ENCODE results near the gene B4GALT3.

The B4GALT3 gene

GRCh38 chr1:161177112-161177935 lies at the start of gene B4GALT3:
TSS of gene B4GALT3 (minus strand) at chr1:161177507. CDS start at chr1:161176060, 1,447 bp downstream.
- in situ Hi-C loops (cut with MboI; ENCODE audit: low sequenced_read_pairs) = no loop called here

GRCh38 chr1:161226759-161227158 lies 49.5 kb upstream of the B4GALT3 start:
- in situ Hi-C loops (cut with MboI; ENCODE audit: low sequenced_read_pairs) = loop anchor here (10.0 kb wide), 1 partner anchor 148 kb away; no protein-coding TSS in a partner anchor

GRCh38 chr1:161226320-161226711 lies 49.0 kb upstream of the B4GALT3 start:
- in situ Hi-C loops (cut with MboI; ENCODE audit: low sequenced_read_pairs) = loop anchor here (10.0 kb wide), 1 partner anchor 148 kb away; no protein-coding TSS in a partner anchor

- in situ Hi-C loops (cut with MboI; ENCODE audit: low sequenced_read_pairs) = loop anchor here (10.0 kb wide), 1 partner anchor 149 kb away; no protein-coding TSS in a partner anchor
Observed at GRCh38 chr1:161225534-161226319, 48.4 kb upstream of the B4GALT3 start, which contains the start of gene TOMM40L. TSS of gene TOMM40L (plus strand) at chr1:161226060. CDS start at chr1:161226490, 430 bp downstream.

- in situ Hi-C loops (cut with MboI; ENCODE audit: low sequenced_read_pairs) = loop anchor here (10.0 kb wide), 1 partner anchor 150 kb away; no protein-coding TSS in a partner anchor
Observed at GRCh38 chr1:161225178-161225533, 47.8 kb upstream of the B4GALT3 start.

GRCh38 chr1:161224695-161225087 lies 47.4 kb upstream of the B4GALT3 start:
- in situ Hi-C loops (cut with MboI; ENCODE audit: low sequenced_read_pairs) = loop anchor here (10.0 to 25.0 kb wide), 2 partner anchors 150 to 513 kb away; partner anchors contain the start of gene DUSP12

GRCh38 chr1:161223805-161224694 lies 46.7 kb upstream of the B4GALT3 start:
- in situ Hi-C loops (cut with MboI; ENCODE audit: low sequenced_read_pairs) = loop anchor here (10.0 to 25.0 kb wide), 2 partner anchors 151 to 513 kb away; partner anchors contain the start of gene DUSP12

- in situ Hi-C loops (cut with MboI; ENCODE audit: low sequenced_read_pairs) = loop anchor here (10.0 to 25.0 kb wide), 2 partner anchors 152 to 515 kb away; partner anchors contain the start of gene DUSP12
Observed at GRCh38 chr1:161222175-161223019, 45.1 kb upstream of the B4GALT3 start.

GRCh38 chr1:161220002-161220401 lies 42.7 kb upstream of the B4GALT3 start:
- in situ Hi-C loops (cut with MboI; ENCODE audit: low sequenced_read_pairs) = loop anchor here (10.0 to 25.0 kb wide), 2 partner anchors 155 to 517 kb away; partner anchors contain the start of gene DUSP12

GRCh38 chr1:161219078-161219892 lies 42.0 kb upstream of the B4GALT3 start:
- in situ Hi-C loops (cut with MboI; ENCODE audit: low sequenced_read_pairs) = loop anchor here (25.0 kb wide), 1 partner anchor 518 kb away; the partner anchor contains the start of gene DUSP12

GRCh38 chr1:161218301-161219077 lies 41.2 kb upstream of the B4GALT3 start:
- in situ Hi-C loops (cut with MboI; ENCODE audit: low sequenced_read_pairs) = loop anchor here (25.0 kb wide), 1 partner anchor 519 kb away; the partner anchor contains the start of gene DUSP12

- in situ Hi-C loops (cut with MboI; ENCODE audit: low sequenced_read_pairs) = loop anchor here (25.0 kb wide), 1 partner anchor 519 kb away; the partner anchor contains the start of gene DUSP12
Observed at GRCh38 chr1:161217831-161218230, 40.5 kb upstream of the B4GALT3 start.

GRCh38 chr1:161216945-161217712 lies 39.8 kb upstream of the B4GALT3 start:
- in situ Hi-C loops (cut with MboI; ENCODE audit: low sequenced_read_pairs) = loop anchor here (25.0 kb wide), 1 partner anchor 520 kb away; the partner anchor contains the start of gene DUSP12

- in situ Hi-C loops (cut with MboI; ENCODE audit: low sequenced_read_pairs) = loop anchor here (25.0 kb wide), 1 partner anchor 522 kb away; the partner anchor contains the start of gene DUSP12
Observed at GRCh38 chr1:161215076-161215475, 37.8 kb upstream of the B4GALT3 start, which contains the start of gene FCER1G. TSS of gene FCER1G (plus strand) at chr1:161215295. CDS start at chr1:161215322, 27 bp downstream.

- in situ Hi-C loops (cut with MboI; ENCODE audit: low sequenced_read_pairs) = loop anchor here (25.0 kb wide), 1 partner anchor 523 kb away; the partner anchor contains the start of gene DUSP12
Observed at GRCh38 chr1:161214369-161214768, 37.1 kb upstream of the B4GALT3 start.

GRCh38 chr1:161209790-161210409 lies 32.6 kb upstream of the B4GALT3 start:
- in situ Hi-C loops (cut with MboI; ENCODE audit: low sequenced_read_pairs) = loop anchor here (10.0 to 25.0 kb wide), 2 partner anchors 175 to 527 kb away; partner anchors contain the start of gene DUSP12
